GM19452 (cell line): ENCODE results near the gene MS4A6A.
"Not testable (repeated sequence)": the region's sequence is repeated elsewhere in the genome, so short reads cannot be mapped to it uniquely, and the experiment has no call there.

ENCODE experiments used
- ATAC-seq: cut with Tn5 transposase; IDR thresholded peaks from one replicate; pipeline ENCODE4 v1.9.1; 2021; ENCODE audit not compliant: unreplicated experiment

MS4A6A gene

GRCh38 chr11:60130496-60130895 is 52.4 kb downstream of the MS4A6A start:
- no peak for ATAC-seq

- ATAC-seq: no peak
Observed at GRCh38 chr11:60129853-60130252, 53.0 kb downstream of the MS4A6A start.

GRCh38 chr11:60128866-60129265 is 54.0 kb downstream of the MS4A6A start:
- ATAC-seq: not testable (repeated sequence)

- no peak for ATAC-seq
Observed at GRCh38 chr11:60128376-60128775, 54.5 kb downstream of the MS4A6A start.

- no peak for ATAC-seq
Observed at GRCh38 chr11:60127311-60127811, 55.5 kb downstream of the MS4A6A start.

GRCh38 chr11:60125956-60126585 is 56.8 kb downstream of the MS4A6A start:
- no peak for ATAC-seq

GRCh38 chr11:60124802-60125432 is 58.0 kb downstream of the MS4A6A start:
- ATAC-seq: no peak
